ENCODE measurements around the gene MDFIC.
A peak's percentile ranks its signal among the peaks of the same experiment; 100 is the strongest.
"Not testable (repeated sequence)": the region's sequence is repeated elsewhere in the genome, so short reads cannot be mapped to it uniquely, and the experiment has no call there.

MDFIC gene

GRCh38 chr7:114922026-114922651 lies at the start of gene MDFIC:
Gene MDFIC, plus strand, starts transcription at chr7:114922094. Its CDS starts 940 bp downstream, at chr7:114923034.
- peak; percentile 21 to 68 for DNase-seq (ENCODE audit: low read depth in 2 of 2)

GRCh38 chr7:114874170-114874569 lies 47.7 kb upstream of the MDFIC start:
- DNase-seq (ENCODE audit: low read depth in 2 of 2) = no peak

- no peak for DNase-seq (ENCODE audit: low read depth in 2 of 2)
These were observed 46.7 kb upstream of the MDFIC start for GRCh38 chr7:114875186-114875585.

- DNase-seq (ENCODE audit: low read depth in 2 of 2) = no peak
These were observed 42.3 kb upstream of the MDFIC start for GRCh38 chr7:114879554-114879953.

- no peak for DNase-seq (ENCODE audit: low read depth in 2 of 2)
These were observed 36.1 kb upstream of the MDFIC start for GRCh38 chr7:114885836-114886235.

- DNase-seq (ENCODE audit: low read depth in 2 of 2) = no peak
These were observed 35.7 kb upstream of the MDFIC start for GRCh38 chr7:114886241-114886640.

- not testable (repeated sequence) for DNase-seq (ENCODE audit: low read depth in 2 of 2)
These were observed 32.8 kb upstream of the MDFIC start for GRCh38 chr7:114889116-114889515.

- no peak for DNase-seq (ENCODE audit: low read depth in 2 of 2)
These were observed 32.1 kb upstream of the MDFIC start for GRCh38 chr7:114889646-114890285.

DNA sequence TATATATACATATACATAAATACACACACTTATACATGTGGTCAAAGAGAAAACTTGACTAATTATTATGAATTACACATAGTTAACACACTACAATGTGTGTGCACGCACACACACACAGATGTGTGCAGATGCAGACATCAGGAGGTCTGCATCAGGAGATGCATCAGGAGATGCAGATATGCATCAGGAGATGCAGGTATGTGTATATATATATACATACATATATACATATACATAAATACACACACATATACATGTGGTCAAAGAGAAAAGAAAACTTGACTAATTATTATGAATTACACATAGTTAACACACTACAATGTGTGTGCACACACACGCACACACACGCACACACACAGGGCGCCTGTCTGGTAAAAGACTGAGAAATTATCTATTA lies 31.3 kb upstream of the MDFIC start:
- DNase-seq (ENCODE audit: low read depth in 2 of 2) = no peak

GRCh38 chr7:114900127-114900526 lies 21.8 kb upstream of the MDFIC start:
- no peak for DNase-seq (ENCODE audit: low read depth in 2 of 2)

GRCh38 chr7:114901771-114902170 lies 20.1 kb upstream of the MDFIC start:
- DNase-seq (ENCODE audit: low read depth in 2 of 2) = no peak

- DNase-seq (ENCODE audit: low read depth in 2 of 2) = no peak
These were observed 18.8 kb upstream of the MDFIC start for GRCh38 chr7:114903131-114903530.

DNA sequence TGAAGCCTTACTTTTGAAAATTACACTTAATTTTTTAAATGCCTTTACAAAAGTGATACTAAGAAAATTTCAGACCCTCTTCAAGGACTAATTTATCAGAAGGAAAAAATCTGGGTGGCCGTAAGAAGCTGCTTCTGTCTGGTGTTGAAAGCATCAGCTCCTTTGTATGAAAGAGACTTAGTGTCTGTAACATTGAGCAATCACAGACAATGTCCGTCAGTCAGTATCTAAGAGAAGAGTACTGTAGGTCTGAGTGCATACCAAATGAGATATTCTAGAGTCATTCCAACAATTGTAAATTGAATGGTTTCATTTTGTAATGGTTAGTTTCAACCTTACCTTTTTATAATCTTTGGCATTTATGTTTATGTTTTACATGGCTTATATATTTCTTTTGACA lies 11.1 kb upstream of the MDFIC start:
- no peak for DNase-seq (ENCODE audit: low read depth in 2 of 2)

DNA sequence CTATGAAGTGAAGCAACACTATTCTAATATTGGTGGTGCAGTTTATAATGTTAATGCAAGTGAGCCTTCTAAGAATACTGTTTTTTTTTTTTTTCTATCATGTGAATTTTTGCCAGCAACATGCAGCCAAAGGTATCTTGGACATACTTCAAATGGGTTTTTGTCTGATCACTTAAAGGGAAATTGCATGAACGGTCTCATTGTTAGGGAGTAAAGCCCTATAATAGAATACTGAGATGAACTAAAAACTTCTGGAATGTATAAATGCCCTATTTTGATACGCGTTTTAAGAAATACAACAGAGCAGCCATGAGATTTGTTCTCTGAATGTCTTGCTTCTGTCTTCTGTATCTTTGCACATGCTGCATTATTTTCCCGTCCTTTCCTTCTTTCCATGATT lies 10.5 kb upstream of the MDFIC start:
- DNase-seq (ENCODE audit: low read depth in 2 of 2) = no peak

- DNase-seq (ENCODE audit: low read depth in 2 of 2) = peak in 1 of 2 donors; percentile 17
These were observed 5.5 kb upstream of the MDFIC start for GRCh38 chr7:114916261-114916892.

- no peak for DNase-seq (ENCODE audit: low read depth in 2 of 2)
These were observed 4.6 kb upstream of the MDFIC start for GRCh38 chr7:114917211-114917839.

GRCh38 chr7:114919587-114919986 lies 2.3 kb upstream of the MDFIC start:
- no peak for DNase-seq (ENCODE audit: low read depth in 2 of 2)

DNA sequence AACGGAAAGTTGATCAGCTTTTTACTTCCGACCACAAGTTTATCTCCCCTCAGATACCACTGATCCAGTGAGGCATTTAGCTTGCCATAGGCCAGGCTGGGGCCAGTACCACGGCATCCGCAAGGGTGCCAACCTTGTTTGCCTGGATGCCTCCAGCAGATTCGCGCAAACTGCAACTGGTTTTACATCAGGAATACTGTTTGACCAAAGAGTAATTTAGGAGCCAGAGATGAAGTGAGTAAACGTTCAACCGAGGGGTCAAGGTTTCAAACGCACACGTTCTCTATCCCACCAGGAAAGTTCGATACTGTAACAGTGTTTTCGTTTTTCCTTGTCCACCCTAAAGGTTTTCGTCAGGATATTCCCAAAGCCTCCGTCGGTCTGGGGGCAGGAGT lies 266 bp upstream of the MDFIC start:
- DNase-seq (ENCODE audit: low read depth in 2 of 2) = peak in 1 of 2 donors; percentile 23

DNA sequence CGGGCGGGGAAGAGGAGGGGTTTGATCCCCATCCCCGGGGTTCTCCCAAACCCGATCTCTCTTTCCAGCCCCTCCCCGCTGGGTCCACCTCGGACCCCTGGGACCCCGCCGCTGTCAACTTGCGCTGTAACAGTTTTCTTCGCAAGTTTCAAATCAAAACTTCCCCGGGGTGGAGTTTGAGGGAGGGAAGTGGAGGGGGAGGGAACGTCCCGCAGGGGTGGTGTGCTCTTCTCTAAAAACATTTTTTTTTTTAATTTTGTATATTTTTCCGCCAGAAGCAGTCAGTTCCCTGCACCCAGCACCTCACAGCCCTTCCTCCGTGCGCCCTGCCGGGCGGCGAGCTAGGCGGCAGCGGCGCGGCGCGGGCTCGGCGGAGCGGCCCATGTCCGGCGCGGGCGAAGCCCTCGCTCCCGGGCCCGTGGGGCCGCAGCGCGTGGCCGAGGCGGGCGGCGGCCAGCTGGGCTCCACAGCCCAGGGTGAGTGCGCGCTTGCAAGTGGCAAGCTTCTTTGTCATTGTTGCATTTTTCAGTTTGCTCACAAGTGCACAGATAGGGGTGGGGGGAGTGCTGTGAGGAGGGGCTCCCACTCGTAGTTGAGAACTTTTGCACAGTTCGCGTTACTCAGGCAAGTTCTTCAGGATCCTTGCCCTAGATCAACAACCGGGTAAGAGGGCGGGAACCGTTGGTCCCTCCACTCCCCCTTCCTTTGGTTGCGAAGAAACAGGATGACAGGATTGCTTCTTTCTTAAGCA lies 933 bp downstream of the MDFIC start:
- DNase-seq (ENCODE audit: low read depth in 2 of 2) = peak; percentile 25 to 41

GRCh38 chr7:114923403-114923713 lies 1.5 kb downstream of the MDFIC start:
- no peak for DNase-seq (ENCODE audit: low read depth in 2 of 2)

DNA sequence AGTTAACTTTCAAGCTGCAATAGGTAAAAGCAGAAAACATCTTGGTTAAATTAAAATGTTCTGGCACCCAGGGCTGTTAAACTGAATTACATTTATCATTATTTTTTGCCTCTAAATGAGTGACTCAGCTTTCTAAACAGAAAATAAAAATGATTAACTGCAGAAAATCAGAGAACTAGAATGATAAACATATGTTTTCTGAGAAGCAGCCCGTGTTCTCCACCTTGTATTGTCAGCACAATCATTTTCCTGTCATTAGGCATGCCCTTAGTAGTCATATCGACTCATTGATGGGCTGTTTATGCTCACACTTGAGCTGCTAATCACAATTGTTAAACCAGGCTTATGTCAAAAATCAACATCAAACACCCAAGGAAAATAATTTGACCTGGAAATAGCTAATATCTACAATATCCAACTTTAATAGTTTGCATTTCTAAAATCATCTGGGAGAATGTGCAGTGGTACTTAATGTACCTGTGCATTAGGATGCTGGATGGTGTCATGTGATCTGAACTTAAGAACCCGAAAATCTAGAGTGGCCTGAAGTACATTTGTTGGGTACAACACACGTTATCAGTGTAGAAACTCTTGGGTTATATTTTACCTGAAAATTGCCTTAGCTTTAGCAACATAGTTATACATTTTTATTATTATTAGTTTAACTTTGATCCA lies 2.3 kb downstream of the MDFIC start:
- no peak for DNase-seq (ENCODE audit: low read depth in 2 of 2)

DNA sequence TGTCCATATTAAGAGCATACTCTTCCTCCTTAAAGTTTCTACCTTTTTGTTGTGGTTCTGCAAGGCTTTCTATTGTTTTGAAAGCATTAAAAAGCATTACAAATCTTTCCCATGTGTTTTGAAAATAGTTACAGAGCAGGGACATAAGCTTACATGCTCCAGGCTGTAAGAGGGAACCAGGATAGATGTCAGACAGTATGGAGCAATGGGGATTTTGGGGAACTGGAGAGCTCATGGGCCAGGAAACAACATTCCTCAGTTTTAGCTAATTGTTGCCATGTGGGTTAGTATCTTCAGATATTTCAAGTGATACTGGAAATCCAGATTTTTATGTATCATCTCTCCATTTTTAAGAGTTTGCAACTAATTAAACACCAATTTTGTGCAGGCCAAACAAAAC lies 3.5 kb downstream of the MDFIC start:
- no peak for DNase-seq (ENCODE audit: low read depth in 2 of 2)

Data from stimulated activated CD8-positive, alpha-beta memory T cell treated with anti-CD3 and anti-CD28 coated beads, Interleukin-7, amount 100 ng/mL, for 4 hours (primary cell).